ENCODE measurements around the gene CENPM. TPM values are rescaled to one million over a fixed set of nuclear protein-coding genes. Genes with fewer than 3 reads are reported as not detected.

Gene CENPM
- total and polyA plus RNA-seq, 2 donors (not counting 3 experiments of a cell fraction or from before 2014, with no cell fraction given) = 34.5 to 37.4 TPM

- Histone ChIP-seq H3K79me2 (ENCODE audit: control insufficient read depth, insufficient read depth, low read length) (no peaks in the 10 kb centered on the region), H3K9me3 (replicated peaks; ENCODE audit: control insufficient read depth, insufficient read depth, low read length) (no peaks in the 10 kb centered on the region), H3K4me3 (replicated peaks in 1 of 3; ENCODE audit: insufficient read depth in 1 of 3, low read depth in 1 of 3, low read length in 3 of 3) (no peak within 1 kb of the TSS), H3K27me3 (ENCODE audit: control insufficient read depth in 2 of 2, insufficient read depth in 2 of 2, low read length in 2 of 2) (peaks cover 53 to 66% of the 10 kb centered on the region in 2 experiments), H4K20me1 (replicated peaks; ENCODE audit: control insufficient read depth, extremely low read depth, insufficient read depth, low read length) (no peaks in the 10 kb centered on the region), H3K36me3 (ENCODE audit: control insufficient read depth in 2 of 2, extremely low read depth in 1 of 2, insufficient read depth in 2 of 2, low read length in 2 of 2) (no peaks in the 10 kb centered on the region), H3K9me1 (replicated peaks; ENCODE audit: control insufficient read depth, extremely low read depth, insufficient read depth, low read length) (no peaks in the 10 kb centered on the region), H3K9ac (replicated peaks; ENCODE audit: extremely low read depth, insufficient read depth, low read length) (no peak within 1 kb of the TSS), H3K4me1 (ENCODE audit: control insufficient read depth, extremely low read depth, insufficient read depth, low read length) (peaks cover 16% of the 10 kb centered on the region), H3K27ac (ENCODE audit: insufficient read depth, low read depth, low read length) (no peak within 1 kb of the TSS), H2AFZ (ENCODE audit: low read depth, low read length) (no peak within 1 kb of the TSS), H3K4me2 (ENCODE audit: insufficient read depth, low read length) (no peak within 1 kb of the TSS)
- DNase-seq (ENCODE audit: low read depth, low spot score) (peak; percentile 27), FAIRE-seq (no peak)
- intact Hi-C loops (cut with micrococcal nuclease) (no loop called here), dilution Hi-C loops (cut with MboI; ENCODE audit: extremely low pct_ligation_motif_present, low sequenced_read_pairs) (no loop called here)
- TF ChIP-seq JUN (IDR thresholded peaks at IDR 0.05; ENCODE audit: borderline replicate concordance, insufficient read depth, insufficient read length, low read depth) (no peak), EZH2 (IDR thresholded peaks at IDR 0.05; ENCODE audit: borderline replicate concordance, low read depth, low read length, severe bottlenecking) (peak; percentile 67), POLR2AphosphoS5 (IDR thresholded peaks at IDR 0.05; ENCODE audit: insufficient read depth, low read depth, low read length) (no peak), POLR2A (IDR thresholded peaks at IDR 0.05; ENCODE audit: low read depth, low read length) (no peak)
- POLR2A ChIA-PET = no interaction called here
- no TSS peak for BruUV-seq (replicated peaks)
- CTCF ChIA-PET = interaction anchor here (0.6 to 2.4 kb wide), 5 partner anchors 8 to 198 kb away, joined by 3 to 14 read pairs (median 9); partner anchors contain the start of gene TNFRSF13C
These were observed 31.7 kb downstream of the CENPM start, which contains the start of gene SHISA8 for GRCh38 chr22:41915035-41915785. SHISA8 (minus strand) TSS chr22:41915074; CDS start chr22:41914667, 407 bp downstream.

GRCh38 chr22:41914611-41915034 lies 32.3 kb downstream of the CENPM start:
- H4K20me1 ChIP-seq (replicated peaks; ENCODE audit: control insufficient read depth, extremely low read depth, insufficient read depth, low read length) = no peaks in the 10 kb centered on the region
- intact Hi-C loops (cut with micrococcal nuclease) (no loop called here), dilution Hi-C loops (cut with MboI; ENCODE audit: extremely low pct_ligation_motif_present, low sequenced_read_pairs) (no loop called here)
- H3K36me3 ChIP-seq (ENCODE audit: control insufficient read depth in 2 of 2, extremely low read depth in 1 of 2, insufficient read depth in 2 of 2, low read length in 2 of 2) = no peaks in the 10 kb centered on the region
- no peak overlapping the region for H2AFZ ChIP-seq (ENCODE audit: low read depth, low read length)
- ChIA-PET POLR2A (no interaction called here), CTCF (interaction anchor here (0.6 to 2.1 kb wide), 4 partner anchors 9 to 198 kb away, joined by 3 to 9 read pairs (median 6); no protein-coding TSS in a partner anchor)
- H3K27ac ChIP-seq (ENCODE audit: insufficient read depth, low read depth, low read length) = no peak overlapping the region
- H3K9me3 ChIP-seq (replicated peaks; ENCODE audit: control insufficient read depth, insufficient read depth, low read length) = no peaks in the 10 kb centered on the region
- H3K79me2 ChIP-seq (ENCODE audit: control insufficient read depth, insufficient read depth, low read length) = no peaks in the 10 kb centered on the region
- H3K4me3 ChIP-seq (replicated peaks in 1 of 3; ENCODE audit: insufficient read depth in 1 of 3, low read depth in 1 of 3, low read length in 3 of 3) = no peak overlapping the region
- H3K9ac ChIP-seq (replicated peaks; ENCODE audit: extremely low read depth, insufficient read depth, low read length) = no peak overlapping the region
- TF ChIP-seq FOS (IDR thresholded peaks at IDR 0.05; ENCODE audit: borderline replicate concordance, insufficient read depth, low read length) (no peak), EZH2 (IDR thresholded peaks at IDR 0.05; ENCODE audit: borderline replicate concordance, low read depth, low read length, severe bottlenecking) (peak; percentile 98)
- no peak for DNase-seq (ENCODE audit: low read depth, low spot score)
- peaks cover 53 to 70% of the 10 kb centered on the region in 2 experiments for H3K27me3 ChIP-seq (ENCODE audit: control insufficient read depth in 2 of 2, insufficient read depth in 2 of 2, low read length in 2 of 2)
- no TSS peak for BruUV-seq (replicated peaks)
- no peak overlapping the region for H3K4me2 ChIP-seq (ENCODE audit: insufficient read depth, low read length)
- peaks cover 15% of the 10 kb centered on the region for H3K4me1 ChIP-seq (ENCODE audit: control insufficient read depth, extremely low read depth, insufficient read depth, low read length)
- no peak for FAIRE-seq
- H3K9me1 ChIP-seq (replicated peaks; ENCODE audit: control insufficient read depth, extremely low read depth, insufficient read depth, low read length) = no peaks in the 10 kb centered on the region
